Fibroblast of mammary gland (primary cell): Measurements from ENCODE around the gene PTPRN2.

ENCODE experiments used
- DNase-seq: peaks from one replicate; pipeline ENCODE4 v3.0.0-alpha.2; 2010; ENCODE audit warnings: low read depth
- H3K4me3 ChIP-seq: 2 replicates; pipeline ENCODE4 v1.5.1; 2011; ENCODE audit warnings: low read depth, mild to moderate bottlenecking, low read length, moderate library complexity; ENCODE audit not compliant: control insufficient read depth
- CTCF ChIP-seq: conservative IDR thresholded peaks from 2 replicates; pipeline ENCODE4 v1.5.1; 2011; ENCODE audit warnings: low read depth, low read length, inconsistent platforms; ENCODE audit not compliant: control insufficient read depth, insufficient read depth

Gene PTPRN2

GRCh38 chr7:157678501-157678900 lies 909.1 kb downstream of the PTPRN2 start:
- H3K4me3 ChIP-seq: no peak overlapping the region
- no peak for TF ChIP-seq CTCF
- DNase-seq: no peak

GRCh38 chr7:157676456-157677255 lies 911.0 kb downstream of the PTPRN2 start:
- no peak for TF ChIP-seq CTCF
- no peak for DNase-seq

GRCh38 chr7:157676001-157676400 lies 911.6 kb downstream of the PTPRN2 start:
- no peak for DNase-seq
- no peak overlapping the region for H3K4me3 ChIP-seq
- TF ChIP-seq CTCF: no peak

More at GRCh38 chr7:157676456-157677255, 911.0 kb downstream of the PTPRN2 start:
- no peak overlapping the region for H3K4me3 ChIP-seq

GRCh38 chr7:157675427-157675927 lies 912.1 kb downstream of the PTPRN2 start:
- TF ChIP-seq CTCF: no peak
- no peak overlapping the region for H3K4me3 ChIP-seq
- no peak for DNase-seq

- DNase-seq: no peak
- no peak for TF ChIP-seq CTCF
- H3K4me3 ChIP-seq: no peak overlapping the region
Observed at GRCh38 chr7:157674715-157675426, 912.8 kb downstream of the PTPRN2 start.

GRCh38 chr7:157674027-157674714 lies 913.5 kb downstream of the PTPRN2 start:
- TF ChIP-seq CTCF: no peak
- no peak for DNase-seq
- no peak overlapping the region for H3K4me3 ChIP-seq
